Neural cell (in vitro differentiated cells): Measurements from ENCODE around the gene PCYT2.

Experiments
- CTCF ChIP-seq: fragments of 450-650 bp; IDR thresholded peaks from 2 replicates; pipeline ENCODE4 v1.5.1; 2014; ENCODE audit warnings: antibody characterized with exemption, mild to moderate bottlenecking, moderate library complexity; ENCODE audit not compliant: poor library complexity, severe bottlenecking
- POLR2AphosphoS5 ChIP-seq: IDR thresholded peaks from 2 replicates; pipeline ENCODE4 v1.6.1; 2012
- REST ChIP-seq: IDR thresholded peaks from 2 replicates; pipeline ENCODE4 v1.6.1; 2012; ENCODE audit warnings: borderline replicate concordance
- TAF1 ChIP-seq: IDR thresholded peaks from 2 replicates; pipeline ENCODE4 v1.6.1; 2012; ENCODE audit warnings: low read depth

- TF ChIP-seq CTCF: no peak
- no peak for TF ChIP-seq REST
- no peak for TF ChIP-seq POLR2AphosphoS5
- no peak for TF ChIP-seq TAF1
Measured at GRCh38 chr17:81956607-81957589, 45.7 kb upstream of the PCYT2 start.
